Suppressor macrophage treated with lipopolysaccharide for 1 hour (primary cell): ENCODE measurements around the gene WNK1.

ENCODE experiments used
- DNase-seq, 3 donors: peaks; one replicate each; pipeline ENCODE4 v3.0.0-alpha.2; 2020 to 2022

WNK1 gene

GRCh38 chr12:958588-959123 lies 206.3 kb downstream of the WNK1 start:
- DNase-seq, result no peak
